Heart left ventricle (tissue), 16 donors: ENCODE results near the gene ZNF74. TPM values are rescaled to one million over a fixed set of nuclear protein-coding genes. Genes with fewer than 3 reads are reported as not detected.

Source experiments
- ATAC-seq, 4 donors: fragments of 200-7000 bp; cut with Tn5 transposase; one replicate each; pipeline ENCODE4 v1.9.1; 2020 to 2022; ENCODE audit warnings: moderate library complexity in 4 of 4, mild to moderate bottlenecking in 3 of 4, moderate number of reproducible peaks in 1 of 4
- DNase-seq, 5 donors: peaks; one replicate each; pipeline ENCODE4 v3.0.0-alpha.2; 2020
- H3K27ac ChIP-seq, 12 donors: fragments of 200-600 bp; sonication (generic) in 4 of 12; one replicate each; pipeline versions ENCODE4 v1.5.0 to v1.8.0; 2016 to 2022; ENCODE audit warnings: mild to moderate bottlenecking in 2 of 12
- H3K27me3 ChIP-seq, 9 donors: fragments of 200-600 bp; sonication (generic) in 2 of 9; one replicate each; pipeline versions ENCODE4 v1.5.1 to v1.8.0; 2016 to 2022; ENCODE audit warnings: mild to moderate bottlenecking in 3 of 9
- H3K36me3 ChIP-seq, 9 donors: fragments of 200-600 bp; sonication (generic) in 2 of 9; one replicate each; pipeline versions ENCODE4 v1.5.0 to v1.8.0; 2018 to 2022; ENCODE audit warnings: mild to moderate bottlenecking in 2 of 9
- H3K4me1 ChIP-seq, 12 donors: fragments of 200-600 bp; sonication (generic) in 4 of 12; one replicate each; pipeline versions ENCODE4 v1.5.0 to v1.8.0; 2016 to 2022; ENCODE audit warnings: mild to moderate bottlenecking in 3 of 12
- H3K4me3 ChIP-seq, 12 donors: fragments of 200-600 bp; sonication (generic) in 4 of 12; one replicate each; pipeline versions ENCODE4 v1.5.0 to v1.8.0; 2017 to 2022; ENCODE audit warnings: mild to moderate bottlenecking in 9 of 12, moderate library complexity in 4 of 12
- H3K9me3 ChIP-seq, 12 donors: fragments of 200-600 bp; sonication (generic) in 4 of 12; one replicate each; pipeline versions ENCODE4 v1.5.0 to v1.8.0; 2016 to 2022; ENCODE audit warnings: mild to moderate bottlenecking in 1 of 12
- POLR2A ChIP-seq, 2 donors: fragments of 450-650 bp; IDR thresholded peaks; one replicate each; pipeline ENCODE4 v1.6.1; 2017; ENCODE audit warnings: antibody characterized with exemption in 2 of 2, mild to moderate bottlenecking in 2 of 2, moderate library complexity in 2 of 2
- WGBS, 4 donors: extraction: QIAGEN DNeasy Blood & Tissue Kit in 2 of 4; methylation state at CpG; one replicate each; pipeline versions ENCODE4 v1.1.5 to v1.1.7; 2013 to 2018; 5-methylcytosine and 5-hydroxymethylcytosine counted together
- intact Hi-C, 10 donors: fragments of 100-400 bp; cut with DNase I; formaldehyde crosslinking; loops; one replicate each; pipeline versions ENCODE4 v1.11.1 to v1.14.2; 2022
- polyA plus RNA-seq, 2 donors: library from polyadenylated mRNA; stranded (reverse); fragments of 200-250 nt; gene quantifications; one replicate each; pipeline ENCODE4 v1.2.3, GENCODE V29; 2013
- total RNA-seq, 9 donors: library from RNA; depleted of rRNA in 2 of 9; stranded (reverse); fragments of >200 nt in 2 of 9; fragmentation: NEBNext Ultra II Directional in 3 of 9; extraction: Animal tissue kit (Norgen Biotek cat#: 25700) in 3 of 9; gene quantifications; one replicate each; pipeline versions ENCODE4 v1.1.0 to v1.2.4, GENCODE V29; 2016 to 2023
- TF ChIP-seq, protein P1 (sequence below), 12 donors: fragments of 200-600 bp; sonication (generic) in 4 of 12; IDR thresholded peaks; one replicate each; pipeline versions ENCODE4 v1.5.0 to v1.8.0; 2018 to 2022; ENCODE audit warnings: antibody characterized with exemption in 12 of 12, mild to moderate bottlenecking in 5 of 12
- donor health status: ischemic (EF 13 %, LVEDD 7.1; RV severe dilation, severe dysfunction).
- donor health status: healthy with polysubstance abuse.
- donor health status: DM: no; HTN: yes; CAD: no.
- donor health status: DM: no; HTN: no; CAD: no.
- donor health status: ischemic (EF 25% LVEDD 6.9; RV normal size, moderate dysfunction).
- donor health status: ischemic (EF 25% LVEDD 5.7; RV mildly dilated, moderate dysfunction).
- donor health status: healthy.
- donor health status: DM: yes; HTN: yes; CAD: no.
- donor health status: ischemic (EF 35%, LVEDD 5.7; RV mildly dilated, moderate dysfunction).
- donor health status: nonischemic (EF 11% LVEDD 7.7; RV severe dilation, severe dysfunction).
- donor health status: DM: yes; HTN: yes; CAD: no.
- donor health status: PGD.
- donor health status: ischemic (EF 29% LVEDD 5.4; RV normal size, mild dysfunction).
- donor health status: nonischemic (EF 23%, LVEDD 6.1; RV moderate dilation, normal function).

ZNF74 gene
- total and polyA plus RNA-seq, 11 donors, result 2.1 to 6.5 (median 4.4) TPM

DNA sequence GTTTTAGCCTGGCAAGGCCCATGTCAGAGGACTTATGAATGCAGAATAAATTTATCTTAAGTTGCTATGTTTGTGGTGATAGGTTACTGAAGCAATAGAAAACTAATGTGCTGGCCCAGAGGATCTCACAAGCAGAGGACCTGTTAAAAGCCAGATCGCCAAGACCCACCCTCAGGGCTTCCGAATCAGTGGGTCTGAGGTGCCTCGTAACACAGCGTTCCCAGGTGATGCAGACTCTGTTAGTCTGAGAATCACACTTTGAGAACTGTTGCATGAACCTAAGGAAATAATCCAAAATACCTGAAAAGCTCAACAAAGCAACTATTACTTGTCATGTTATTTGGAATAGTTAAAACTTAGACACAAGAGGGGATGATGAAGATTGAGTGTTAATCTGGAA, 50.4 kb downstream of the ZNF74 start:
- 95 to 100% (median 97%) methylated on average over 4 of the region's 4 CpGs for WGBS, 4 donors
- peaks cover 0 to 16% (median 0%) of the 10 kb centered on the region in 12 donors for H3K4me1 ChIP-seq
- peak in 1 of 5 donors; percentile 4 for DNase-seq
- no peak for ATAC-seq
- H3K4me3 ChIP-seq, result no peak overlapping the region
- H3K27ac ChIP-seq, result no peak overlapping the region
- intact Hi-C loops, result no loop called here
- H3K9me3 ChIP-seq, result no peaks in the 10 kb centered on the region
- H3K27me3 ChIP-seq, result no peaks in the 10 kb centered on the region
- H3K36me3 ChIP-seq, result peaks cover 0 to 44% (median 32%) of the 10 kb centered on the region in 9 donors
- TF ChIP-seq POLR2A (IDR thresholded peaks at IDR 0.05), result no peak
- TF ChIP-seq, protein P1, sequence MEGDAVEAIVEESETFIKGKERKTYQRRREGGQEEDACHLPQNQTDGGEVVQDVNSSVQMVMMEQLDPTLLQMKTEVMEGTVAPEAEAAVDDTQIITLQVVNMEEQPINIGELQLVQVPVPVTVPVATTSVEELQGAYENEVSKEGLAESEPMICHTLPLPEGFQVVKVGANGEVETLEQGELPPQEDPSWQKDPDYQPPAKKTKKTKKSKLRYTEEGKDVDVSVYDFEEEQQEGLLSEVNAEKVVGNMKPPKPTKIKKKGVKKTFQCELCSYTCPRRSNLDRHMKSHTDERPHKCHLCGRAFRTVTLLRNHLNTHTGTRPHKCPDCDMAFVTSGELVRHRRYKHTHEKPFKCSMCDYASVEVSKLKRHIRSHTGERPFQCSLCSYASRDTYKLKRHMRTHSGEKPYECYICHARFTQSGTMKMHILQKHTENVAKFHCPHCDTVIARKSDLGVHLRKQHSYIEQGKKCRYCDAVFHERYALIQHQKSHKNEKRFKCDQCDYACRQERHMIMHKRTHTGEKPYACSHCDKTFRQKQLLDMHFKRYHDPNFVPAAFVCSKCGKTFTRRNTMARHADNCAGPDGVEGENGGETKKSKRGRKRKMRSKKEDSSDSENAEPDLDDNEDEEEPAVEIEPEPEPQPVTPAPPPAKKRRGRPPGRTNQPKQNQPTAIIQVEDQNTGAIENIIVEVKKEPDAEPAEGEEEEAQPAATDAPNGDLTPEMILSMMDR (IDR thresholded peaks at IDR 0.05), result no peak

DNA sequence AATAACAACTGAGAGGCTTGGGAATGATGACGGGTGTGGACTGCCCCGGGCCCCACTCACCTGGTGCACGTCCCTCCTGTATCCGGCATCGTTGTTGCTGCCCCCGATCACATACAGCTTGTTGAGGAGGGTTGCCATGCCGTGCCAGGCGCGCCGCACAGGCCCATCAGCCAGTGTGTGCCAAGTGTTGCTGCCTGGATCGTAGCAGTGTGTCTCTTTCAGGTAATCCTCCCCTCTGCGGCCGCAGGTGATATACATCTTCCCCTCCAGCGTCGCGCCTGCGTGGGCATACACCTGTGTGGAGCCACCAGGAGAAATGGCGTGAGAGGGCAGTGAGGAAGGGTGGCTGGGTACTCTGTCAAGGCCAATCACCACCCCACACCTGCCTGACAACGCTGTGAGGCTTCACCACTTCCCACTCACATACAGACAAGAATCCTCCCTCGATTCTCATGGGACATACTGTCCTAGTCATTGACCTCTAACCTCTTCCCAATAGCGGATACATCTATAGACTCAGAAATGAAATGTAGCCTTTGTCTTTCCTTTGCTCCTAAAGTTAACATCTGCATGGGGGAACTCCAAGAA, 52.5 kb downstream of the ZNF74 start:
- ATAC-seq, result no peak

DNA sequence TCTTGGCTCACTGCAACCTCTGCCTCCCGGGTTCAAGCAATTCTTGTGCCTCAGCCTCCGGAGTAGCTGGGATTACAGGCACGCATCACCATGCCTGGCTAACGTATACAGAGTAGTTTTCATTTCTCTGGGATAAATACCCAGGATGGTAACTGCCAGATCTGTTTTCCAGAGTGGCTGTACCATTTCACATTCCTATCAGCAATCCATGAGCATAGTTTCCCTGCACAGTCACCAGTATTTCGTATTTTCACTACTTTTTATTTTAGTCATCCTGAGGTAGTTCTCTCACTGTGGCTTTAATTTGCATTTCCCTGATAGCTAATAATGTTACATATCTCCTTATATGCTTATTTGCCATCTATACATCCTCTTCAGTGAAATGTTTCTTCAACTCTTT, 54.7 kb downstream of the ZNF74 start:
- intact Hi-C loops, result no loop called here
- H3K27me3 ChIP-seq, result no peaks in the 10 kb centered on the region
- no peaks in the 10 kb centered on the region for H3K4me1 ChIP-seq
- ATAC-seq (no peak), DNase-seq (peak in 1 of 5 donors; percentile 2)
- H3K9me3 ChIP-seq, result no peaks in the 10 kb centered on the region
- TF ChIP-seq, protein P1 (IDR thresholded peaks at IDR 0.05), result no peak
- no peak for TF ChIP-seq POLR2A (IDR thresholded peaks at IDR 0.05)
- no peak overlapping the region for H3K27ac ChIP-seq
- no peak overlapping the region for H3K4me3 ChIP-seq
- WGBS, 4 donors, result 96 to 97% (median 97%) methylated on average over 5 of the region's 5 CpGs
- H3K36me3 ChIP-seq, result peaks cover 0 to 49% (median 36%) of the 10 kb centered on the region in 9 donors

More for the DNA sequence above, 52.5 kb downstream of the ZNF74 start:
- H3K36me3 ChIP-seq, result peaks cover 0 to 55% (median 38%) of the 10 kb centered on the region in 9 donors
- WGBS, 4 donors, result 93 to 95% (median 94%) methylated on average over 20 to 21 of the region's 21 CpGs
- DNase-seq, result peak in 2 of 5 donors; percentile 12 to 30
- intact Hi-C loops, result no loop called here
- peaks cover 0 to 13% (median 0%) of the 10 kb centered on the region in 12 donors for H3K4me1 ChIP-seq
- no peak overlapping the region for H3K27ac ChIP-seq
- no peak overlapping the region for H3K4me3 ChIP-seq
- TF ChIP-seq POLR2A (IDR thresholded peaks at IDR 0.05), result no peak
- TF ChIP-seq, protein P1 (IDR thresholded peaks at IDR 0.05), result no peak
- no peaks in the 10 kb centered on the region for H3K27me3 ChIP-seq
- no peaks in the 10 kb centered on the region for H3K9me3 ChIP-seq

DNA sequence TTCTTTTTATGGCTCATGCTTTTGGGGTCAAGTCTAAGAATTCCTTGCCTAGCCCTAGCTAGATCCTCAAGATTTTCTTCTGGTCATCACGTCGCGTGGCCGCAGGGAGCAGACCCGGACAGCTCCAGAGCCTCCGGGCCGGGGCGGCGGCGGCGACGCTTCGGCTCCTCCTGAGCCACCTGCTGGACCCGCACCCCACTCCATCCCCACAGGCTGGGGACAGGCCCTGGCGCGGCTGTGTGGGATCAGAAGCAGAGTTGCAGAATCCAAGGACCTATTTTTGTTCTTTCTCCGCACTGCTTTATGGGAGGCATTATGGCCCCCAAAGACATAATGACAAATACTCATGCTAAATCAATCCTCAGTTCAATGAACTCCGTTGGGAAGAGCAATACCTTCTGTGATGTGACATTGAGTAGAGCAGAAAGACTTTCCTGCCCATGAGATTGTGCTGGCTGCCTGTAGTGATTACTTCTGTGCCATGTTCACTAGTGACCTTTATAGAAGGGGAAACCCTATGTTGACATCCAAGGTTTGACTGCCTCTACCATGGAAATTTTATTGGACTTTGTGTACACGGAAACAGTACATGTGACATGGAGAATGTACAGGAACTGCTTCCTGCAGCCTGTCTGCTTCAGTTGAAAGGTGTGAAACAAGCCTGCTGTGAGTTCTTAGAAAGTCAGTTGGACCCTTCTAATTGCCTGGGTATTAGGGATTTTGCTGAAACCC, 56.0 kb downstream of the ZNF74 start:
- DNase-seq (peak in 1 of 5 donors; percentile 24), ATAC-seq (no peak)
- Histone ChIP-seq H3K4me1 (peaks cover 0 to 10% (median 0%) of the 10 kb centered on the region in 12 donors), H3K4me3 (no peak overlapping the region), H3K36me3 (peaks cover 0 to 48% (median 30%) of the 10 kb centered on the region in 9 donors), H3K27ac (no peak overlapping the region), H3K9me3 (no peaks in the 10 kb centered on the region), H3K27me3 (no peaks in the 10 kb centered on the region)
- 95 to 97% (median 96%) methylated on average over 19 of the region's 19 CpGs for WGBS, 4 donors
- no peak for TF ChIP-seq POLR2A (IDR thresholded peaks at IDR 0.05)
- TF ChIP-seq, protein P1 (IDR thresholded peaks at IDR 0.05), result no peak
- intact Hi-C loops, result no loop called here
